Measurements from ENCODE around the gene RGMB. TPM values are rescaled to one million over a fixed set of nuclear protein-coding genes. Genes with fewer than 3 reads are reported as not detected.

The RGMB gene
- total RNA-seq, 1 experiment from 2014 or later: 19.3 TPM

DNA sequence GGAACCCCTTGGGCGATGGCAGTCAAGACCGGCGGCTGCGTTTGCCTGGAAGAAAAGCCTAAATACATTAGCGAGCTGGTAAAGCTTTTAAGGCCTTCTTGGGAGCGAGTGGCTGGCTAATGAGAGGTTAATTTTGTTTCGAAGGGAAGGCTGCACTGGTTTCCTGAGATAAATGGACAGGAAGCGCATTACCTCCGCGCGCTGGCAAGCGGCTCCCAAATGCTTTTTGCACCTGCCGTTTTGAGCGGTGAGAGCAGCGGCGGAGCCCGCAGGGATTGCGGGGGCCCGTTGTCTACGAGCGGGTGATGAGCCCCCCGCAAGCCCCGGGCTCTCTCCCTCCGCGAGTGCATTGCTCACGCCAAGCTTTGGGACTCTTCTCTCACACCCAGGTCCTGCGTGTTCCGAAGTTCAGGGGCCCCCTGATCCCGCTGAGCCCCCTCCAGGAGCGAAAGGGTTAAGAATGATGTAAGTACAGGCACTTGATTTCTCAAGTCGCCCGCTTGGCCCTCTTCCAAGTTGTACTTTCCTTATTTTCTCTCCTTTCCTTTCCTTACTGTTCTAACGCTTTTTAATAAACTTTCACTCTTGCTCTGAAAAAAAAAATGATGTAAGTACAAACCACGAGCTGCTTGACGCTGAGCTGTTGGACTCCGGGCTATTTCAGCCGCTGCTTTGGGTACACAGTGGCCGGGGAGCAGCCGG, 3.1 kb upstream of the RGMB start:
- Mint-ChIP-seq H3K27ac (peak overlapping the region in 1 of 3 experiments; percentile 93; a peak in 4 of 7 replicates), H3K4me1 (peaks cover 46 to 48% of the 10 kb centered on the region in 2 experiments), H3K36me3 (ENCODE audit: insufficient read depth in 1 of 3, low read depth in 3 of 3) (peaks cover 0 to 5% (median 2%) of the 10 kb centered on the region in 3 experiments; a peak in 2 of 7 replicates), H3K27me3 (ENCODE audit: low read depth) (peaks cover 38% of the 10 kb centered on the region), H3K4me3 (peak overlapping the region; percentile 79 to 94), H3K9me3 (no peaks in the 10 kb centered on the region; a peak in 1 of 5 replicates)
- H3K4ac ChIP-seq (ENCODE audit: low read depth, low read length): no peak overlapping the region
- no peak overlapping the region for H4K5ac ChIP-seq (ENCODE audit: insufficient read length, low read depth, low read length)
- H3K14ac ChIP-seq (ENCODE audit: insufficient read depth, low read length): peak overlapping the region; percentile 16; the same call in 1 of the 2 replicates
- H3K23me2 ChIP-seq (ENCODE audit: insufficient read length, low read depth, low read length, poor library complexity, severe bottlenecking): peaks cover 29% of the 10 kb centered on the region
- no peak overlapping the region for H2BK20ac ChIP-seq (ENCODE audit: low read depth, low read length, poor library complexity, severe bottlenecking)
- no peak overlapping the region for H2BK120ac ChIP-seq (ENCODE audit: low read depth, low read length, poor library complexity, severe bottlenecking)
- peaks cover under 1% of the 10 kb centered on the region; the same call in 1 of the 2 replicates for H3K4me1 ChIP-seq (ENCODE audit: insufficient read depth, low read length)
- H3K79me1 ChIP-seq (ENCODE audit: insufficient read depth, low read depth, low read length, poor library complexity, severe bottlenecking): no peaks in the 10 kb centered on the region
- H3K27ac ChIP-seq (ENCODE audit: insufficient read length, low read depth, low read length): no peak overlapping the region
- H4K8ac ChIP-seq (replicated peaks; ENCODE audit: insufficient read length, low read depth, low read length): no peak overlapping the region
- H3K9me3 ChIP-seq (ENCODE audit: control insufficient read depth, low read depth, low read length): no peaks in the 10 kb centered on the region
- H2AK5ac ChIP-seq (ENCODE audit: insufficient read length, low read length): no peak overlapping the region
- DNase-seq: no peak
- no peak overlapping the region for H3K23ac ChIP-seq (ENCODE audit: insufficient read length, low read depth, low read length)
- H4K20me1 ChIP-seq (ENCODE audit: control insufficient read depth, insufficient read depth, insufficient read length): no peaks in the 10 kb centered on the region
- no peak overlapping the region for H2AFZ ChIP-seq (ENCODE audit: low read length)
- H3K9ac ChIP-seq (ENCODE audit: extremely low read depth, insufficient read length, low read length): peak overlapping the region; percentile 53
- no peak overlapping the region for H4K91ac ChIP-seq (ENCODE audit: insufficient read length, low read depth, low read length)
- no peak overlapping the region for H3T11ph ChIP-seq (ENCODE audit: low read length)
- no peak overlapping the region for H3K18ac ChIP-seq (ENCODE audit: insufficient read length, low read depth, low read length)
- TF ChIP-seq, protein P1, sequence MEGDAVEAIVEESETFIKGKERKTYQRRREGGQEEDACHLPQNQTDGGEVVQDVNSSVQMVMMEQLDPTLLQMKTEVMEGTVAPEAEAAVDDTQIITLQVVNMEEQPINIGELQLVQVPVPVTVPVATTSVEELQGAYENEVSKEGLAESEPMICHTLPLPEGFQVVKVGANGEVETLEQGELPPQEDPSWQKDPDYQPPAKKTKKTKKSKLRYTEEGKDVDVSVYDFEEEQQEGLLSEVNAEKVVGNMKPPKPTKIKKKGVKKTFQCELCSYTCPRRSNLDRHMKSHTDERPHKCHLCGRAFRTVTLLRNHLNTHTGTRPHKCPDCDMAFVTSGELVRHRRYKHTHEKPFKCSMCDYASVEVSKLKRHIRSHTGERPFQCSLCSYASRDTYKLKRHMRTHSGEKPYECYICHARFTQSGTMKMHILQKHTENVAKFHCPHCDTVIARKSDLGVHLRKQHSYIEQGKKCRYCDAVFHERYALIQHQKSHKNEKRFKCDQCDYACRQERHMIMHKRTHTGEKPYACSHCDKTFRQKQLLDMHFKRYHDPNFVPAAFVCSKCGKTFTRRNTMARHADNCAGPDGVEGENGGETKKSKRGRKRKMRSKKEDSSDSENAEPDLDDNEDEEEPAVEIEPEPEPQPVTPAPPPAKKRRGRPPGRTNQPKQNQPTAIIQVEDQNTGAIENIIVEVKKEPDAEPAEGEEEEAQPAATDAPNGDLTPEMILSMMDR (conservative IDR thresholded peaks at IDR 0.05): no peak
- H3K56ac ChIP-seq (ENCODE audit: insufficient read length, low read depth, low read length): no peak overlapping the region
- no CpG with 5 or more reads among the region's 39 CpGs for WGBS (ENCODE audit: extremely low coverage, insufficient read length, low lambda C conversion rate)
- H2BK5ac ChIP-seq (ENCODE audit: insufficient read length, low read length): no peak overlapping the region
- peaks cover 8% of the 10 kb centered on the region; the same call in 1 of the 2 replicates for H3K27me3 ChIP-seq (ENCODE audit: insufficient read depth, low read length)
- H2BK15ac ChIP-seq (ENCODE audit: low read depth, low read length): no peak overlapping the region
- H3K79me2 ChIP-seq (ENCODE audit: insufficient read depth, low read length): peaks cover 3% of the 10 kb centered on the region; the same call in 1 of the 2 replicates
- no peak overlapping the region for H2BK12ac ChIP-seq (ENCODE audit: insufficient read length, low read depth, low read length)
- peak overlapping the region; percentile 92 for H3K4me2 ChIP-seq (ENCODE audit: insufficient read depth, insufficient read length, low read length)
